ENCODE results near the gene CSMD2.

Gene CSMD2

DNA sequence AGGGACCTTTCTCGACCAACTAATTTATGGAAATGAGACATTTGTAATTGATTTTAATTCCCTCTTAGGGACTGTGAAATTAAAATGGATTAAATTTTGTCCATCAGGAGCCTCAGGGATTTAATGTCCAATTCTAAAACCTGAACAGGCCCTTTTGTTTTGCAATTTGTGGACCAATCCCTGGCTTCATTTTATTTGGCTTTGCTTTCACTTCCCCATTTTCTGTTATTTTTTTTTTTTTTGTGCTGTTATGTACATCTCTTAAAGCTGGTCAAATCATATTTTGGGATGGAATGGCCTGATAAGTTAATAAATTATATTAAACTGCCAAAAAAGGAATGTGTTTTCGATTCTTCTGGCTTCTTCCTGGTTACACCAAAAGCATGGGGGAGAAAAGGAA is 663.7 kb downstream of the CSMD2 start:
- DNase-seq (ENCODE audit: low read depth in 2 of 2): no peak

DNA sequence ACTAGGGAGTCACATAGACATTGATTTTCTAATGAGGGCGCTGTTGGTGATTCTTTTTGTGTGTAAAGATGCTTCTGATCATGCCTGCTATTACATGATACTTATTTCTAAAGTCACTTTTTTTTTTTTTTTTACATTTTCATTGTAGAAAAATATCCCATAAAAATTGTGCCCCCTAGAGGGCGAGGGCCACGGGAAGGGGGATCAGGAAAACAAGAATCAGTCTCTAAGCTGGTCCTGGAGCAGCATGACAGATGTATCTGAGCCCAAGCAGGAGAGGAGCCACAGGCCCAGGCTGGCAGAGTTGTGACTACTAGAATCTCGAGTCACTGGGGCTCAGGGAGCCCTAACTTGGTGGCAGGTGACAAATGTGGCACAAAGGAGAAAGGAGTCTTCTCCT is 664.5 kb downstream of the CSMD2 start:
- DNase-seq (ENCODE audit: low read depth in 2 of 2): no peak

DNA sequence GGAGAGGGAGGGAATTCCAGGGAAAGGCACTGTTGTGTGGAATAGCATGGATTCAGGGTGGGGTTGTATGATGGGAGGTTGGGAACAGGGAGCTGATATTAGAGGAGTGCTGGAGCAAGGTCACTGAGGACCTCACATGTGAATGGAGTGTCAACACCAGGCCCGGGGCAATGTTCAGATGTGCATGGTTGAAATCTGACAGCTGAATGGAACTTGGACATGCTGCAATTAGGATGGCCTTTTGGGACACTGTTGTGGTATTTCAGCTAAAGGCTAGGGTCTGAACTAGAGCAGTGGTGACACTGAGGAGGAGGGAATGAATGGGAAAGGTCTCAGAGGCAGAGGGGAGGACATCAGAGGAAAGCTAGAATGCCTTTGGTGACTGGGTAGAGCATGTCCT is 667.6 kb downstream of the CSMD2 start:
- DNase-seq (ENCODE audit: low read depth in 2 of 2): no peak

- no peak for DNase-seq (ENCODE audit: low read depth in 2 of 2)
Measured at GRCh38 chr1:33494929-33495328, 670.1 kb downstream of the CSMD2 start.

- DNase-seq (ENCODE audit: low read depth in 2 of 2): no peak
Measured at GRCh38 chr1:33488624-33489023, 676.4 kb downstream of the CSMD2 start.

GRCh38 chr1:33482412-33482811 is 682.6 kb downstream of the CSMD2 start:
- DNase-seq (ENCODE audit: low read depth in 2 of 2): no peak

- DNase-seq (ENCODE audit: low read depth in 2 of 2): no peak
Measured at GRCh38 chr1:33477451-33477850, 687.6 kb downstream of the CSMD2 start.

- no peak for DNase-seq (ENCODE audit: low read depth in 2 of 2)
Measured at GRCh38 chr1:33473900-33474299, 691.1 kb downstream of the CSMD2 start.

GRCh38 chr1:33472269-33472980 is 692.6 kb downstream of the CSMD2 start, which contains the start of gene ZSCAN20:
Gene ZSCAN20 (plus strand): TSS chr1:33472645. CDS start chr1:33479289, 6,644 bp downstream.
- DNase-seq (ENCODE audit: low read depth in 2 of 2): peak; percentile 64 to 66

DNA sequence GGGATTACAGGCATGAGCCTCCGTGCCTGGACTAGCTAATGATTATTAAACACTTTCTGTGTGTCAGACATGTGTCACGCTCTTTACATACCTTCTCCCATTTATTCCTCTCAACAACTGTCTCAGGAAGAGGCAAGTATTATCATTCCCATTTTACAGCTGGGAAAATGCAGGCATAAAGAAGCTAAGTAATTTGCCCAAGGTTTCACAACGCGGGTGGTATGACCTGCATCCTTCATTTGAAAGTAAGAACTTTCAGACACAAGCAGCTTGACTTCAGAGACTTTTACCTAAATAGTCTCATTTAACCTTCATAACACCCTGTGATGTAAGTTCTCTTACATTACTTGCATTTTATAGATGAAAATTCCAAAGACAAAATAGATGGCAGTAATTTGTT is 693.6 kb downstream of the CSMD2 start:
- DNase-seq (ENCODE audit: low read depth in 2 of 2): no peak

DNA sequence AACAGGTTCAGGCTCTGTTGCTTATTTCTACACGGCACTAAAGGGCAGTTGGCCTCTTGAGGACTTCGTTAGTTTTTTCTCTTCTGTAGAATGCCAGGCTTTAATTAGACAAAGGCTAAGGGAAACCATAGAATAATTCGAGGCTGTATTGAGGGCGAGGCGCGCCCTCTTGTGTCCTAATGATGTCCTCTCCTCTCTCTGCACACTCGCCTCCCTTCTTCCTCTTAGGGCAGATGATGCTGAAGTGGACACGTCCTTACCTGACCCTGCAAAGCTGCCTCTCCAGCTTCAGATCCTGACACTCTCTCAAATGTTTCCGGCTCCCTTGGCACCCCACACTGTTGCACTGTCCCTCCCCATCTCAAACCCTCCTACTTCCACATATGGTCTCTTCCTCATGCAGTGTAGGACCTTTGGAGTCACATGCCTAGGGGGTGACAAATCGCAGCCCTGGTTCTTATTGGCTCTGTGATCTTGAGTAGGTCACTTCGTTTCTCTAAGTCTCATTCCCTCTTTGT is 694.5 kb downstream of the CSMD2 start:
- peak in 1 of 2 donors; percentile 31 for DNase-seq (ENCODE audit: low read depth in 2 of 2)

DNA sequence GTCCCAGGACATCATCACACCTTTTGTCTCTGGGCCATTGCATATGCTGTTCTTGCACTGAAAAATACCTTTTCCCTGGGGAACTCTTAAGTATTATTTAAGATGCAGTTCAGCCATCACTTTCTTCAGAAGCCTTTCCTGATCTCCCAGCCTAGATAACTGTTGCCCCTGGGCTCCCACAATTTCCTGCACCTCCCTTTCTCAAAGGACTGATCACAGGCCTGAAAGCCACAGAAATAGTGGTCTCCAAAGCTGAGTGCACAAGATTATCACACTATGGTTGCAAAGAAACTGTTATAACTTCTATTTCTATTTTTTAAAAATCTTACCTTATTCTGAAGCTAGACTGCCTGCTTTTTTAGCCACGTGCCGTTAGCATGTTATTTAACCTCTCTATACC is 695.3 kb downstream of the CSMD2 start:
- no peak for DNase-seq (ENCODE audit: low read depth in 2 of 2)

- DNase-seq (ENCODE audit: low read depth in 2 of 2): no peak
Measured at GRCh38 chr1:33468967-33469366, 696.1 kb downstream of the CSMD2 start.

DNA sequence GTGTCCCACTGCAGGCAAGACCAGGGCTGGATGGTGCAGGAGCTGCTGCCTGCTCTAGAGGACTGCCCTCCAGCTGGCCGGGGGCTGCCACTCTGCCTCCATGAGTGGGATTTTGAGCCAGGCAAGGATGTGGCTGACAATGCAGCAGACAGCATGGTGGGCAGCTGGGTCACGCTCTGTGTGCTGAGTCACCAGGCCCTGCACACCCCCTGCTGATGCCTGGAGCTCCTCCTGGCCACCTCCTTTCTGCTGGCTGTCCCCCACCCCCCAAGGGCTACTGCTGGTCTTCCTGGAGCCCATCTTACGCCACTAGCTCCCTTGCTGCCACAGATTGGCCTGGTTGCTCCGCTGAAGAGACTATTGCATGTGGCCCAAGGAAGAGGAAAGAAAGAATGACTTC is 696.5 kb downstream of the CSMD2 start:
- DNase-seq (ENCODE audit: low read depth in 2 of 2): no peak

DNA sequence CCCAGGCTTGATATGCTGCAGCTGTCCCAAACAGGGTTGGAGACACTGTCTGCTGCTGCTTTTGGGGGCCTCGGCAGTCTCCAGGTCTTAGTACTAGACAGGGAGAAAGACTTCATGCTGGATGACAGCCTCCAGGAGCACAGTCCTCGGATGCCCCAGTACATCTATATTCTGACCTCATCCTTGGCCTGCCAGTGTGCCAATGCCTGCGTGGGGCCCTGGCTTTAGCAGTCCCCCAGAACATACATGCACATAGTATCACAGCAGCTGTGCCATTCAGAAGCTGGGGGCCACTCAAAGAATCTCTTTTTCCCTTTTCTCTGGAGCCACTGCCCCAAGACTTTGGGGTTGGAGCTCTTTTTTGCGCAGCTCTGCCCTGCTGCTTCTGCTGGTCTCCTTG is 697.0 kb downstream of the CSMD2 start:
- DNase-seq (ENCODE audit: low read depth in 2 of 2): no peak

- no peak for DNase-seq (ENCODE audit: low read depth in 2 of 2)
Measured at GRCh38 chr1:33466159-33466558, 698.9 kb downstream of the CSMD2 start.

DNA sequence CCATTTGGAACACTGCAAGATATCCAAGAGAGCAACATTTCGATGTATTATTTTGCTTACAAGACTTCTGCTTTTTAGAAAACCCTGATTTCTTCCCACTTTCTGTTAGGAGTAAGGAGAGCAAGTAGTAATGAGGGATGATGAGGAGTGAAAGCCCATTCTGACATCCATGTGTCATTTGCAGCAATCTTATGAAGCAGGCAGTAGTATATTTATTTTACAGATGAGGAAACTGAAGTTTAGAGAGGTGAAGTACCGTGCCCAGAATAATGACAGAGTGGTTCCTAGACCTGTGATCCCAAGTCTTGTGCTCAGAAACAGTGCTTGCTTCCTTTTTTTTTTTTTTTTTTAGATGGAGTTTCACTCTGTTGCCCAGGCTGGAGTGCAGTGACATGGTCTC is 699.7 kb downstream of the CSMD2 start:
- DNase-seq (ENCODE audit: low read depth in 2 of 2): no peak

DNA sequence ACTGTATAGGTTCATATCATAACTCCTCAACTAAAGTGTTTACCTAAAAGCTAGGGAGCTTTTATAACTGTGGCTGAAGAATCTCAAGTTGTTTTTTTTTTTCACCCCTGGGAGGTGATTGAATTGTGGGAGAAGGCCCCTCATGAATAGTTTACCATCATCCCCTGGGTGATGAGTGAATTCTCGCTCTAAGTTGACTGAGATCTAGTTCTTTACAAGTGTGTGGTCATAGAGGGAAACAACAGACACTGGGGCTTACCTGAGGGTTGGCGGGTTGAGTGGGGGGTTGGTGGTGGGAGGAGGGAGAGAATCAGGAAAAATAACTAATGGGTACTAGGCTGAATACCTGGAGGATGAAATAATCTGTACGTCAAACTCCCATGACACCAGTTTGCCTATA is 700.5 kb downstream of the CSMD2 start:
- no peak for DNase-seq (ENCODE audit: low read depth in 2 of 2)
